ENCODE data around the gene COQ9. TPM values are rescaled to one million over a fixed set of nuclear protein-coding genes. Genes with fewer than 3 reads are reported as not detected.

The COQ9 gene
- total RNA-seq, 1 experiment from 2014 or later: 67.4 TPM

DNA sequence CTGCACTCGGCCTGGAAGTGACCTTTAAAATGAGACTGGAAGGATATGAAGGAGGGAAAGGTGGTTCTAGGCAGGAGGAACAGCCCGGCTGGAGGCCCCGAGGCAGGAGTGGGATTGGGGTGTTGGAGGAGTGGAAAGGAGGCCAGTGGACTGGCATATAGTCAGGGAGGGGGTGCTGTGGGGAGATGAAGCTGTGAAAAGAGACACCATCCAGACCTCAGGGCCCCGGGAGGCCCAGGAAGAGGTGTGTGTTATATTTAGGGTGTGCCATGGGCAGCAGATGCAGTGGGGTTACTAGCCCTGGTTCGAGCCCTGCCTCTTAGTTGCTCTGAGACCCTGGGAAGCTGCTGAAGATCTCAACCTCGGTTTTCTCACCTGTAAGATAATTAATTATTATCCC is 57.9 kb downstream of the COQ9 start:
- Histone ChIP-seq H3K27me3 (ENCODE audit: low read length) (no peaks in the 10 kb centered on the region), H3F3A (ENCODE audit: low read length, unreplicated experiment) (no peaks in the 10 kb centered on the region), H4K20me1 (ENCODE audit: low read length) (no peaks in the 10 kb centered on the region), H3K4me1 (ENCODE audit: insufficient read depth, low read length) (no peaks in the 10 kb centered on the region), H3K4me2 (ENCODE audit: low read length) (no peak overlapping the region), H3K9me2 (replicated peaks; ENCODE audit: low read length) (no peaks in the 10 kb centered on the region), H3K36me3 (ENCODE audit: low read depth, low read length) (no peaks in the 10 kb centered on the region), H3K79me2 (ENCODE audit: low read length) (no peaks in the 10 kb centered on the region), H3K4me3 (ENCODE audit: low read length) (no peak overlapping the region), H2AFZ (ENCODE audit: low read length) (no peak overlapping the region), H3K27ac (ENCODE audit: low read length) (no peak overlapping the region), H3K9ac (ENCODE audit: low read length) (no peak overlapping the region), H3K9me3 (ENCODE audit: low read length) (no peaks in the 10 kb centered on the region)
- CTCF ChIA-PET: no interaction called here
- intact Hi-C loops (cut with micrococcal nuclease): no loop called here
- no TSS peak for BruUV-seq (replicated peaks)
- ATAC-seq (no peak), DNase-seq (no peak)
- POLR2A ChIA-PET (ENCODE audit: unreplicated experiment): no interaction called here
- TF ChIP-seq EZH2 (IDR thresholded peaks at IDR 0.05; ENCODE audit: low read length, unreplicated experiment) (no peak), EZH2phosphoT487 (IDR thresholded peaks at IDR 0.05; ENCODE audit: borderline replicate concordance, low read length) (no peak)
- TF ChIP-seq, protein P1, sequence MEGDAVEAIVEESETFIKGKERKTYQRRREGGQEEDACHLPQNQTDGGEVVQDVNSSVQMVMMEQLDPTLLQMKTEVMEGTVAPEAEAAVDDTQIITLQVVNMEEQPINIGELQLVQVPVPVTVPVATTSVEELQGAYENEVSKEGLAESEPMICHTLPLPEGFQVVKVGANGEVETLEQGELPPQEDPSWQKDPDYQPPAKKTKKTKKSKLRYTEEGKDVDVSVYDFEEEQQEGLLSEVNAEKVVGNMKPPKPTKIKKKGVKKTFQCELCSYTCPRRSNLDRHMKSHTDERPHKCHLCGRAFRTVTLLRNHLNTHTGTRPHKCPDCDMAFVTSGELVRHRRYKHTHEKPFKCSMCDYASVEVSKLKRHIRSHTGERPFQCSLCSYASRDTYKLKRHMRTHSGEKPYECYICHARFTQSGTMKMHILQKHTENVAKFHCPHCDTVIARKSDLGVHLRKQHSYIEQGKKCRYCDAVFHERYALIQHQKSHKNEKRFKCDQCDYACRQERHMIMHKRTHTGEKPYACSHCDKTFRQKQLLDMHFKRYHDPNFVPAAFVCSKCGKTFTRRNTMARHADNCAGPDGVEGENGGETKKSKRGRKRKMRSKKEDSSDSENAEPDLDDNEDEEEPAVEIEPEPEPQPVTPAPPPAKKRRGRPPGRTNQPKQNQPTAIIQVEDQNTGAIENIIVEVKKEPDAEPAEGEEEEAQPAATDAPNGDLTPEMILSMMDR (conservative IDR thresholded peaks at IDR 0.05; ENCODE audit: low read depth, low read length): no peak

DNA sequence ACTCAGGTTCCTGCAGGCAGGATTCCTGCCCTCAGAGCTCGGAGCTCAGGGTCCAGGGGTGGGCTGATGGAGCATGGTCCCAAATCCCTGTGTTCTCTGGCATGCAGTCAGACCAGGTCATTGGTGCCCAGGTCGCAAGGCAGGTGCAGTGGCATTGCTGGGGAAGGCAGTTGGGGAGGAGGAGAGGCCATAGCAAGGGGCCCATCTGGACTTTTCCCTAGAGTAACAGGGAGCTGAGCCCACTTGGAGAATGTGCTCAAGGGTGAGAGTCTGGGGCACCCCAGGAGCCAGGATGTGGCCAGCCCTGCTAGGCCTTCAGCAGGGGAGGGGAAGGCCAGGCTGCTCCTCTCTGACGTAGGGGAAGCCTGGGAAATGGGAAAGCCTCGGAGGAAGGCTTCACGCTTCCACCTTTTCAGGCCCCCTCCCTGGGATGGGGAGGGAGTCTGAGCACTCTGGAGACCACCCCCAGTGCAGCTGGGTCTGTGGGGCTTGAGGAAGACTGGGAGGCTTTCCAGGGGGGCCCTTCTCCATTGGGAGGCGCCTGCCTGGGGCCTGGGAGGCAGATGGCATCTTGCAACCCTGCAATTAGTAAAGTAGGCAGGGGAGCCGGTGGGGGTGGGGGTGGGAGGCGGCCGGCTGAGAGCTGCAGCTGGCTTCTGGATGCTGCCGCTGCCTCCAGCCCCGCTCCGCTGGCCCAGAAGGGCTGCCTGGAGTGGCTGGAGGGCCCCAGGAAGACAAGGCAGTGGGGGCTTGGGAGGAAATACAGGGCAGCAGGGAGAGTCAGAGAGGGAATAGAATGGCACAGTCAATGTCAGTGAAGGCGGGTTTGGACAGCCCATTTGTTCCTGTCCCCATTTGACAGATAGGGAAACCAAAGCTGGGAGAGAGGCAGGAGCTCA is 60.1 kb downstream of the COQ9 start:
- H3K4me2 ChIP-seq (ENCODE audit: low read length): no peak overlapping the region
- intact Hi-C loops (cut with micrococcal nuclease): no loop called here
- H4K20me1 ChIP-seq (ENCODE audit: low read length): no peaks in the 10 kb centered on the region
- no peaks in the 10 kb centered on the region for H3K9me2 ChIP-seq (replicated peaks; ENCODE audit: low read length)
- ATAC-seq (no peak), DNase-seq (no peak)
- no peaks in the 10 kb centered on the region for H3K79me2 ChIP-seq (ENCODE audit: low read length)
- no peaks in the 10 kb centered on the region for H3K4me1 ChIP-seq (ENCODE audit: insufficient read depth, low read length)
- no peak overlapping the region for H3K27ac ChIP-seq (ENCODE audit: low read length)
- H3K36me3 ChIP-seq (ENCODE audit: low read depth, low read length): no peaks in the 10 kb centered on the region
- H2AFZ ChIP-seq (ENCODE audit: low read length): no peak overlapping the region
- CTCF ChIA-PET: no interaction called here
- no peaks in the 10 kb centered on the region for H3F3A ChIP-seq (ENCODE audit: low read length, unreplicated experiment)
- no peak overlapping the region for H3K4me3 ChIP-seq (ENCODE audit: low read length)
- no peak for TF ChIP-seq EZH2phosphoT487 (IDR thresholded peaks at IDR 0.05; ENCODE audit: borderline replicate concordance, low read length)
- TF ChIP-seq, protein P1 (conservative IDR thresholded peaks at IDR 0.05; ENCODE audit: low read depth, low read length): no peak
- no peaks in the 10 kb centered on the region for H3K27me3 ChIP-seq (ENCODE audit: low read length)
- POLR2A ChIA-PET (ENCODE audit: unreplicated experiment): no interaction called here
- H3K9ac ChIP-seq (ENCODE audit: low read length): no peak overlapping the region
- BruUV-seq (replicated peaks): no TSS peak
- no peaks in the 10 kb centered on the region for H3K9me3 ChIP-seq (ENCODE audit: low read length)

DNA sequence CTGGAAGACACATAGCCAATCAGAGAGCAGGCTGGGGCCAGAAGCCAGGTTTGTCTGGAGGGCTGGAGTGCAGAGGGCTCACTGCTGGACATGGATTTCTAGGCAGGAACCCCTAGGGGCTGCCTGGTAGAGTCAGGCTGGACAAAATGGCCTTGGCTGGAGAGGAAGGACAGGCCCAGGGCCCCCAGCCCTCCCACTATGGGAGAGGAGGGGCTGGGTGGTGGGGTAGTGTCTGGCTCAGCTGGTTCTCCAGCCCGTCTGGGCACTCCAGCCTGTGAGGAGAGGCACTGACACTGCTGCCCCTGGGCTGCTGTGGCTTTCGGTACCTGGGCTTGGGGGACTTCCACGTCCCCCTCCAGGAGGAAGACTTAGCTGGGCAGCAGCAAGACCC is 60.8 kb downstream of the COQ9 start:
- Histone ChIP-seq H3K79me2 (ENCODE audit: low read length) (no peaks in the 10 kb centered on the region), H3K27ac (ENCODE audit: low read length) (no peak overlapping the region)

More for the DNA sequence above, 60.8 kb downstream of the COQ9 start:
- Histone ChIP-seq H3K4me1 (ENCODE audit: insufficient read depth, low read length) (no peaks in the 10 kb centered on the region), H3K4me3 (ENCODE audit: low read length) (no peak overlapping the region), H3K9me3 (ENCODE audit: low read length) (no peaks in the 10 kb centered on the region), H3K27me3 (ENCODE audit: low read length) (no peaks in the 10 kb centered on the region), H3K4me2 (ENCODE audit: low read length) (no peak overlapping the region), H3F3A (ENCODE audit: low read length, unreplicated experiment) (no peaks in the 10 kb centered on the region), H2AFZ (ENCODE audit: low read length) (no peak overlapping the region), H4K20me1 (ENCODE audit: low read length) (no peaks in the 10 kb centered on the region), H3K9ac (ENCODE audit: low read length) (no peak overlapping the region), H3K36me3 (ENCODE audit: low read depth, low read length) (no peaks in the 10 kb centered on the region), H3K9me2 (replicated peaks; ENCODE audit: low read length) (no peaks in the 10 kb centered on the region)
- TF ChIP-seq, protein P1 (conservative IDR thresholded peaks at IDR 0.05; ENCODE audit: low read depth, low read length): no peak
- TF ChIP-seq EZH2phosphoT487 (IDR thresholded peaks at IDR 0.05; ENCODE audit: borderline replicate concordance, low read length): no peak
- no peak for TF ChIP-seq EZH2 (IDR thresholded peaks at IDR 0.05; ENCODE audit: low read length, unreplicated experiment)
- ATAC-seq (no peak), DNase-seq (no peak)
- intact Hi-C loops (cut with micrococcal nuclease): no loop called here
- ChIA-PET POLR2A (ENCODE audit: unreplicated experiment) (no interaction called here), CTCF (no interaction called here)
- BruUV-seq (replicated peaks): no TSS peak
